HEK293 (cell line): ENCODE data around the gene PLEKHG5.

Source experiments
- CTCF ChIA-PET: fragments of 350-600 bp; formaldehyde crosslinking; extraction: SDS; loops from one replicate; lab custom pipeline; 2021; ENCODE audit warnings: antibody characterized with exemption; lab: Yijun Ruan, JAX
- POLR2A ChIA-PET: fragments of 300-600 bp; formaldehyde crosslinking; extraction: SDS; loops from one replicate; lab custom pipeline; 2020; ENCODE audit warnings: antibody characterized with exemption, inconsistent platforms; lab: Yijun Ruan, JAX
- H3K27ac ChIP-seq: fragments of 200-500 bp; sonication (Bioruptor generic); 2 replicates; pipeline ENCODE4 v1.5.1; 2014; ENCODE audit warnings: low read depth, low read length, control low read depth, inconsistent platforms; ENCODE audit errors: extremely low read depth
- H3K36me3 ChIP-seq, 2 experiments: fragments of 200-500 bp in 1 of 2; sonication (Bioruptor generic) in 1 of 2; 1 replicate in 1 of 2; 2 replicates in 1 of 2; pipeline ENCODE4 v1.5.1; 2014 to 2017; ENCODE audit warnings: inconsistent platforms in 2 of 2, low read length in 2 of 2; ENCODE audit not compliant: control insufficient read depth in 2 of 2, insufficient read depth in 1 of 2
- H3K4me1 ChIP-seq: fragments of 200-500 bp; sonication (Bioruptor generic); 2 replicates; pipeline ENCODE4 v1.5.1; 2014; ENCODE audit warnings: mild to moderate bottlenecking, low read length, inconsistent platforms; ENCODE audit not compliant: control insufficient read depth, insufficient read depth
- H3K4me3 ChIP-seq: 2 replicates; pipeline ENCODE4 v1.5.1; 2011; ENCODE audit warnings: low read depth, mild to moderate bottlenecking, control low read depth, low read length, moderate library complexity
- H3K9me3 ChIP-seq: fragments of 200-500 bp; sonication (Bioruptor generic); 2 replicates; pipeline ENCODE4 v1.5.1; 2014; ENCODE audit warnings: low read depth, low read length, inconsistent platforms; ENCODE audit not compliant: control insufficient read depth, insufficient read depth
- KLF1 ChIP-seq: fragments of 450-650 bp; formaldehyde crosslinking; IDR thresholded peaks from 2 replicates; pipeline ENCODE4 v1.5.1; 2016; ENCODE audit warnings: missing biosample characterization, missing genetic modification characterization
- PRDM2 ChIP-seq: fragments of 450-650 bp; formaldehyde crosslinking; IDR thresholded peaks from 2 replicates; pipeline ENCODE4 v1.5.1; 2016; ENCODE audit warnings: missing biosample characterization, missing genetic modification characterization, borderline replicate concordance
- ZEB2 ChIP-seq: fragments of 450-650 bp; formaldehyde crosslinking; IDR thresholded peaks from 2 replicates; pipeline ENCODE4 v1.5.1; 2016; ENCODE audit warnings: missing biosample characterization, missing genetic modification characterization
- ZNF146 ChIP-seq: fragments of 450-650 bp; formaldehyde crosslinking; IDR thresholded peaks from 2 replicates; pipeline ENCODE4 v1.5.1; 2016; ENCODE audit warnings: missing biosample characterization, missing genetic modification characterization
- ZNF266 ChIP-seq: fragments of 450-650 bp; formaldehyde crosslinking; IDR thresholded peaks from 2 replicates; pipeline ENCODE4 v1.5.1; 2016; ENCODE audit warnings: missing biosample characterization, missing genetic modification characterization, low read depth
- ZNF416 ChIP-seq: fragments of 450-650 bp; formaldehyde crosslinking; IDR thresholded peaks from 2 replicates; pipeline ENCODE4 v1.5.1; 2016; ENCODE audit warnings: missing biosample characterization, missing genetic modification characterization
- ZNF426 ChIP-seq: fragments of 450-650 bp; formaldehyde crosslinking; IDR thresholded peaks from 2 replicates; pipeline ENCODE4 v1.5.1; 2017; ENCODE audit warnings: missing biosample characterization, missing genetic modification characterization, mild to moderate bottlenecking, inconsistent platforms, moderate library complexity
- ZNF510 ChIP-seq: fragments of 450-650 bp; formaldehyde crosslinking; IDR thresholded peaks from 2 replicates; pipeline ENCODE4 v1.5.1; 2018; ENCODE audit warnings: mild to moderate bottlenecking, missing genetic modification characterization, missing biosample characterization; ENCODE audit not compliant: insufficient replicate concordance
- ZNF514 ChIP-seq: fragments of 450-650 bp; formaldehyde crosslinking; IDR thresholded peaks from 2 replicates; pipeline ENCODE4 v1.5.1; 2016; ENCODE audit warnings: missing biosample characterization, missing genetic modification characterization
- ZNF549 ChIP-seq: fragments of 450-650 bp; IDR thresholded peaks from 2 replicates; pipeline ENCODE4 v1.5.1; 2018; ENCODE audit warnings: missing biosample characterization, missing genetic modification characterization, mild to moderate bottlenecking, inconsistent platforms, moderate library complexity
- ZNF558 ChIP-seq: fragments of 450-650 bp; formaldehyde crosslinking; IDR thresholded peaks from 2 replicates; pipeline ENCODE4 v1.5.1; 2016; ENCODE audit warnings: missing biosample characterization, missing genetic modification characterization
- ZNF560 ChIP-seq: fragments of 450-650 bp; formaldehyde crosslinking; IDR thresholded peaks from 2 replicates; pipeline ENCODE4 v1.5.1; 2017; ENCODE audit warnings: missing biosample characterization, missing genetic modification characterization, borderline replicate concordance
- ZNF585B ChIP-seq: fragments of 450-650 bp; formaldehyde crosslinking; IDR thresholded peaks from 2 replicates; pipeline ENCODE4 v1.5.1; 2016; ENCODE audit warnings: missing biosample characterization, missing genetic modification characterization
- ZNF626 ChIP-seq: fragments of 450-650 bp; sonication (Bioruptor Pico); formaldehyde crosslinking; IDR thresholded peaks from 2 replicates; pipeline ENCODE4 v1.5.1; 2018; ENCODE audit warnings: missing biosample characterization, missing genetic modification characterization, inconsistent platforms
- ZNF660 ChIP-seq: fragments of 450-650 bp; IDR thresholded peaks from 2 replicates; pipeline ENCODE4 v1.5.1; 2018; ENCODE audit warnings: missing biosample characterization, mild to moderate bottlenecking, missing genetic modification characterization
- TF ChIP-seq, protein P1 (sequence below): fragments of 450-650 bp; formaldehyde crosslinking; IDR thresholded peaks from 2 replicates; pipeline ENCODE4 v1.5.1; 2016; ENCODE audit warnings: missing biosample characterization, missing genetic modification characterization
- TF ChIP-seq, protein P2 (sequence below): fragments of 450-650 bp; formaldehyde crosslinking; IDR thresholded peaks from 2 replicates; pipeline ENCODE4 v1.5.1; 2017; ENCODE audit warnings: missing biosample characterization, missing genetic modification characterization

Gene PLEKHG5

DNA sequence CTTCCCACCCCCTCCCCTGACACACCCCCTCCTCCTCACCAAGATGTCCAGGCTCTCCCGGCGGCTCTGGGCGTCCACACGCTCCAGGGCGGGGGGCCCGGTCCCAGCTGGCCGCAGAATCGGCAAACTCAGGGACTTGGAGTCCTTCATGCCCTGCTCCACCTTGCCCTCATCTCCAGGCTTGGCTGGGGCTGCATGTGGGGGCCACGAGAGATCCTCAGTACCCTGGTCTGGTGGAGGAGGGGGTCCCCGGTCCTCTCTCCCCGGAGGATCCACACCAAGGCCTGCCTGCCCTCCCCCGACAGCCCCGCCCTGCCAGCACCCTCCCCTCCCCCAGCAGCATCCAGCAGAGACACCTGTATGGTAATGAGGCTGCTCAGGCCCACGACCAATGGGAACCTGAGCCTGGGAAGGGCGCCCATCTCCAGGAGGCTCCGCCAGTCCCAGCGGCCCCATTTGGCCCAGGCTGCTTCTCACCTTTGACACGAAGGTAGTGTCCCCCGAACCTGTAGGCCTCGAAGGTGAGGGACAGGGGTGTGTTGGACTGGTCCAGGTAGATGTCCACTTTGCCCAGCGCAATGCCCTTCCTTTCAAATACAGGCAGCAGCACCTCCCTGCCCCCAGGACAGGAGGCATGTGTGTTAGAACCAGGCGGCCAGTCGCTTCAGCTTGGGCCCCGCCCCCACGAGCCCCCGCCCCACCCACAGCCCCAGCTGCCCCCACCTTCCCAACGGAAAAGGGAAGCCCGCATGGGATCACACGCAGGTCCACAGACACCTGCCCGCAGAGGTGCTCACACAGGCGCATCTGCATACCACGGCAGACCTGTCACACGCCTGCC is 17.3 kb downstream of the PLEKHG5 start (continued):
- TF ChIP-seq PRDM2 (no peak), ZNF560 (no peak), ZNF660 (tag by site-specific recombination) (no peak), ZEB2 (tag by site-specific recombination) (no peak)

- Histone ChIP-seq H3K4me3 (no peak overlapping the region), H3K36me3 (peaks cover 0 to 52% of the 10 kb centered on the region in 2 experiments; a peak in 1 of 3 replicates), H3K27ac (no peak overlapping the region), H3K4me1 (no peaks in the 10 kb centered on the region), H3K9me3 (no peaks in the 10 kb centered on the region)
- TF ChIP-seq ZNF426 (no peak), ZNF558 (tag by site-specific recombination) (no peak), ZNF266 (tag by site-specific recombination) (no peak), ZNF146 (tag by site-specific recombination) (no peak), ZNF585B (tag by site-specific recombination) (no peak), ZEB2 (tag by site-specific recombination) (no peak), KLF1 (tag by site-specific recombination) (no peak), ZNF549 (tag by site-specific recombination) (no peak), ZNF626 (tag by site-specific recombination) (no peak), ZNF514 (tag by site-specific recombination) (no peak), ZNF510 (tag by site-specific recombination) (no peak), ZNF416 (no peak)
- TF ChIP-seq, protein P1, sequence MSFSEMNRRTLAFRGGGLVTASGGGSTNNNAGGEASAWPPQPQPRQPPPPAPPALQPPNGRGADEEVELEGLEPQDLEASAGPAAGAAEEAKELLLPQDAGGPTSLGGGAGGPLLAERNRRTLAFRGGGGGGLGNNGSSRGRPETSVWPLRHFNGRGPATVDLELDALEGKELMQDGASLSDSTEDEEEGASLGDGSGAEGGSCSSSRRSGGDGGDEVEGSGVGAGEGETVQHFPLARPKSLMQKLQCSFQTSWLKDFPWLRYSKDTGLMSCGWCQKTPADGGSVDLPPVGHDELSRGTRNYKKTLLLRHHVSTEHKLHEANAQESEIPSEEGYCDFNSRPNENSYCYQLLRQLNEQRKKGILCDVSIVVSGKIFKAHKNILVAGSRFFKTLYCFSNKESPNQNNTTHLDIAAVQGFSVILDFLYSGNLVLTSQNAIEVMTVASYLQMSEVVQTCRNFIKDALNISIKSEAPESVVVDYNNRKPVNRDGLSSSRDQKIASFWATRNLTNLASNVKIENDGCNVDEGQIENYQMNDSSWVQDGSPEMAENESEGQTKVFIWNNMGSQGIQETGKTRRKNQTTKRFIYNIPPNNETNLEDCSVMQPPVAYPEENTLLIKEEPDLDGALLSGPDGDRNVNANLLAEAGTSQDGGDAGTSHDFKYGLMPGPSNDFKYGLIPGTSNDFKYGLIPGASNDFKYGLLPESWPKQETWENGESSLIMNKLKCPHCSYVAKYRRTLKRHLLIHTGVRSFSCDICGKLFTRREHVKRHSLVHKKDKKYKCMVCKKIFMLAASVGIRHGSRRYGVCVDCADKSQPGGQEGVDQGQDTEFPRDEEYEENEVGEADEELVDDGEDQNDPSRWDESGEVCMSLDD (tag by site-specific recombination) = no peak
- TF ChIP-seq, protein P2, sequence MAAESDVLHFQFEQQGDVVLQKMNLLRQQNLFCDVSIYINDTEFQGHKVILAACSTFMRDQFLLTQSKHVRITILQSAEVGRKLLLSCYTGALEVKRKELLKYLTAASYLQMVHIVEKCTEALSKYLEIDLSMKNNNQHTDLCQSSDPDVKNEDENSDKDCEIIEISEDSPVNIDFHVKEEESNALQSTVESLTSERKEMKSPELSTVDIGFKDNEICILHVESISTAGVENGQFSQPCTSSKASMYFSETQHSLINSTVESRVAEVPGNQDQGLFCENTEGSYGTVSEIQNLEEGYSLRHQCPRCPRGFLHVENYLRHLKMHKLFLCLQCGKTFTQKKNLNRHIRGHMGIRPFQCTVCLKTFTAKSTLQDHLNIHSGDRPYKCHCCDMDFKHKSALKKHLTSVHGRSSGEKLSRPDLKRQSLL (tag by site-specific recombination) = no peak
- CTCF ChIA-PET = interaction anchor here (0.5 to 2.3 kb wide), 7 partner anchors 9 to 305 kb away, joined by 3 to 9 read pairs (median 3); no protein-coding TSS in a partner anchor
- POLR2A ChIA-PET = no interaction called here
These were observed 18.3 kb downstream of the PLEKHG5 start for GRCh38 chr1:6473156-6473555.
